ENCODE results near the gene NKRF. TPM values are rescaled to one million over a fixed set of nuclear protein-coding genes. Genes with fewer than 3 reads are reported as not detected.

Gene NKRF
- total RNA-seq, 2 experiments from 2014 or later = 10.7 to 20.7 TPM

GRCh38 chrX:119605464-119606279 is 552 bp downstream of the NKRF start:
- TF ChIP-seq EZH2phosphoT487 (IDR thresholded peaks at IDR 0.05; ENCODE audit: borderline replicate concordance, low read depth, low read length) (no peak), CTCF (conservative IDR thresholded peaks at IDR 0.05; ENCODE audit: low read length) (no peak)
- peak overlapping the region; percentile 68 for H3K27ac ChIP-seq (ENCODE audit: low read depth, low read length, poor library complexity, severe bottlenecking)
- H3K9me3 ChIP-seq (ENCODE audit: low read length) = no peaks in the 10 kb centered on the region
- peaks cover 48% of the 10 kb centered on the region for H3K79me2 ChIP-seq (ENCODE audit: insufficient read depth, low read depth, low read length)
- POLR2A ChIA-PET = interaction anchor here (0.6 to 1.2 kb wide), 5 partner anchors 14 to 80 kb away, joined by 3 to 6 read pairs (median 5); no protein-coding TSS in a partner anchor
- H3K4me2 ChIP-seq (ENCODE audit: low read length) = peak overlapping the region; percentile 80
- intact Hi-C loops (cut with micrococcal nuclease; ENCODE audit: unreplicated experiment) = loop anchor here (2.0 to 10.0 kb wide), 3 partner anchors 87 to 149 kb away; partner anchors contain the start of genes SEPTIN6 and SOWAHD
- no peak overlapping the region for H2AFZ ChIP-seq (ENCODE audit: low read length)
- no TSS peak for BruUV-seq (replicated peaks)
- H3K9me2 ChIP-seq (ENCODE audit: insufficient read depth, low read length) = no peaks in the 10 kb centered on the region
- H3K36me3 ChIP-seq (ENCODE audit: insufficient read depth, low read length) = peaks cover 32% of the 10 kb centered on the region
- H4K20me1 ChIP-seq (ENCODE audit: insufficient read depth, low read length) = no peaks in the 10 kb centered on the region; the same call in 1 of the 2 replicates
- CTCF ChIA-PET (ENCODE audit: unreplicated experiment) = interaction anchor here (0.5 to 1.1 kb wide), 6 partner anchors 89 to 273 kb away, joined by 3 to 20 read pairs (median 3); no protein-coding TSS in a partner anchor
- H3K4me3 ChIP-seq (ENCODE audit: low read depth, low read length, poor library complexity, severe bottlenecking) = peak overlapping the region; percentile 90
- H3K4me1 ChIP-seq (ENCODE audit: insufficient read depth, low read length, poor library complexity, severe bottlenecking) = peaks cover 24% of the 10 kb centered on the region
- DNase-seq (ENCODE audit: low spot score) = peak; percentile 54

DNA sequence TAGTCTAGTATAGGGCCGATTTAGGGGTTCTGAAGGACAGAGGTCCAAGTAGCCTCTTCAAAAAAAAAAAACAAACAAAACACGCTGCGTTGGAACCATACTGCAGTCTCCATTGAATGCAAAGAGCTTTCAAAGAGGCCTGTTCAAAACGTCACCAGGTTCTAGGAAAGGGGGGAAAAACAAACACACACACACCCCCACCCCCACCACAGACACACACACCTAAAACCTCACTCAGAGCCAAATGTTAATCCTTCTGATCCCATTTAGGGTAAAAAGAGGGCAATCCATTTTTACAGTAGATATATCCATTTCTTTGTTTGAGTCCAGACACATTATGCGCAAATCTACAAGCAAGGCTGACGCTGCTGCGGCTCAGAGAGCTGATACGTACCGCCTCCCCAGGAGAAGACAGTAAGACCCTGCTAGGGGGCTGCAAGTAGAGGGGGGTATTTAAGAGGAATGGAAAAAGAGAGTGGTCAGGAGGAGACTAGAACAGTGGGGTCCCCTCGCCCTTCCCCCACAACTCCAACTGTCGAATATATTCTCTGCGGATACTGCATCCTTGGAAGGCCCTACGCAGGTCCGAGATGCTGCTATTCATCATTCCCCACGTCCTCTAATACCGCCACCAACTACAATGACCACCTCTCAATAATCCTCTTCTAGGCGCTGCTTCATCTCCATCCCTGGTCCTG is 1.3 kb downstream of the NKRF start:
- BruUV-seq (replicated peaks) = no TSS peak

More for the DNA sequence above, 1.3 kb downstream of the NKRF start:
- Histone ChIP-seq H3K9me2 (ENCODE audit: insufficient read depth, low read length) (no peaks in the 10 kb centered on the region), H3K36me3 (ENCODE audit: insufficient read depth, low read length) (peaks cover 38% of the 10 kb centered on the region), H2AFZ (ENCODE audit: low read length) (no peak overlapping the region), H3K27ac (ENCODE audit: low read depth, low read length, poor library complexity, severe bottlenecking) (peak overlapping the region; percentile 68), H4K20me1 (ENCODE audit: insufficient read depth, low read length) (no peaks in the 10 kb centered on the region; the same call in 1 of the 2 replicates), H3K4me1 (ENCODE audit: insufficient read depth, low read length, poor library complexity, severe bottlenecking) (peaks cover 24% of the 10 kb centered on the region), H3K9me3 (ENCODE audit: low read length) (no peaks in the 10 kb centered on the region), H3K4me2 (ENCODE audit: low read length) (peak overlapping the region; percentile 80), H3K79me2 (ENCODE audit: insufficient read depth, low read depth, low read length) (peaks cover 56% of the 10 kb centered on the region), H3K4me3 (ENCODE audit: low read depth, low read length, poor library complexity, severe bottlenecking) (peak overlapping the region; percentile 90)
- intact Hi-C loops (cut with micrococcal nuclease; ENCODE audit: unreplicated experiment) = loop anchor here (5.0 to 10.0 kb wide), 2 partner anchors 87 to 150 kb away; partner anchors contain the start of genes SEPTIN6 and SOWAHD
- DNase-seq (ENCODE audit: low spot score) = no peak
- ChIA-PET POLR2A (interaction anchor here (0.7 to 1.2 kb wide), 3 partner anchors 13 to 81 kb away, joined by 3 to 6 read pairs (median 4); no protein-coding TSS in a partner anchor), CTCF (ENCODE audit: unreplicated experiment) (no interaction called here)
- TF ChIP-seq EZH2phosphoT487 (IDR thresholded peaks at IDR 0.05; ENCODE audit: borderline replicate concordance, low read depth, low read length) (no peak), CTCF (conservative IDR thresholded peaks at IDR 0.05; ENCODE audit: low read length) (no peak)

All from OCI-LY7 (cell line).